GM23338 (cell line): ENCODE data around the gene SLC35B1.

Source experiments
- CREB1 ChIP-seq: fragments of 250-450 bp; sonication (Bioruptor Pico); IDR thresholded peaks from 2 replicates; pipeline ENCODE4 v1.5.0; 2020; ENCODE audit warnings: low read depth, mild to moderate bottlenecking, moderate library complexity
- CTCF ChIP-seq, 2 experiments: fragments of 200-600 bp in 1 of 2; sonication (generic) in 1 of 2; conservative IDR thresholded peaks; 2 replicates each; pipeline versions ENCODE4 v1.5.1 to v1.6.1; 2016 to 2017; ENCODE audit warnings: antibody characterized with exemption in 2 of 2, low read depth in 2 of 2, mild to moderate bottlenecking in 2 of 2, moderate library complexity in 1 of 2
- EZH2 ChIP-seq: fragments of 200-600 bp; sonication (generic); IDR thresholded peaks from one replicate; pipeline ENCODE4 v1.8.0; 2017; ENCODE audit warnings: antibody characterized with exemption, mild to moderate bottlenecking, low read depth; ENCODE audit not compliant: unreplicated experiment
- EZH2phosphoT487 ChIP-seq: fragments of 200-600 bp; sonication (generic); IDR thresholded peaks from one replicate; pipeline ENCODE4 v1.8.1; 2018; ENCODE audit warnings: antibody characterized with exemption; ENCODE audit not compliant: unreplicated experiment
- JUNB ChIP-seq: IDR thresholded peaks from one replicate; pipeline ENCODE4 v1.6.1; 2016; ENCODE audit warnings: antibody characterized with exemption; ENCODE audit not compliant: unreplicated experiment
- POLR2AphosphoS5 ChIP-seq: IDR thresholded peaks from 2 replicates; pipeline ENCODE4 v1.6.1; 2016; ENCODE audit warnings: antibody characterized with exemption, low read depth
- ZNF114 ChIP-seq: fragments of 250-450 bp; sonication (Bioruptor Pico); IDR thresholded peaks from 2 replicates; pipeline ENCODE4 v1.5.0; 2020; ENCODE audit warnings: mild to moderate bottlenecking, moderate library complexity
- ZNF331 ChIP-seq: fragments of 250-450 bp; sonication (Bioruptor Pico); IDR thresholded peaks from 2 replicates; pipeline ENCODE4 v1.5.0; 2020; ENCODE audit warnings: low read depth, mild to moderate bottlenecking, moderate library complexity
- TF ChIP-seq, protein P1 (sequence below): IDR thresholded peaks from one replicate; pipeline ENCODE4 v1.6.1; 2018; ENCODE audit warnings: antibody characterized with exemption; ENCODE audit not compliant: unreplicated experiment
- TF ChIP-seq, protein P2 (sequence below): IDR thresholded peaks from 2 replicates; pipeline ENCODE4 v1.6.1; 2016; ENCODE audit warnings: antibody characterized with exemption

- no peak for TF ChIP-seq CTCF (conservative IDR thresholded peaks at IDR 0.05; ENCODE audit: low read depth in 2 of 2)
- TF ChIP-seq, protein P1, sequence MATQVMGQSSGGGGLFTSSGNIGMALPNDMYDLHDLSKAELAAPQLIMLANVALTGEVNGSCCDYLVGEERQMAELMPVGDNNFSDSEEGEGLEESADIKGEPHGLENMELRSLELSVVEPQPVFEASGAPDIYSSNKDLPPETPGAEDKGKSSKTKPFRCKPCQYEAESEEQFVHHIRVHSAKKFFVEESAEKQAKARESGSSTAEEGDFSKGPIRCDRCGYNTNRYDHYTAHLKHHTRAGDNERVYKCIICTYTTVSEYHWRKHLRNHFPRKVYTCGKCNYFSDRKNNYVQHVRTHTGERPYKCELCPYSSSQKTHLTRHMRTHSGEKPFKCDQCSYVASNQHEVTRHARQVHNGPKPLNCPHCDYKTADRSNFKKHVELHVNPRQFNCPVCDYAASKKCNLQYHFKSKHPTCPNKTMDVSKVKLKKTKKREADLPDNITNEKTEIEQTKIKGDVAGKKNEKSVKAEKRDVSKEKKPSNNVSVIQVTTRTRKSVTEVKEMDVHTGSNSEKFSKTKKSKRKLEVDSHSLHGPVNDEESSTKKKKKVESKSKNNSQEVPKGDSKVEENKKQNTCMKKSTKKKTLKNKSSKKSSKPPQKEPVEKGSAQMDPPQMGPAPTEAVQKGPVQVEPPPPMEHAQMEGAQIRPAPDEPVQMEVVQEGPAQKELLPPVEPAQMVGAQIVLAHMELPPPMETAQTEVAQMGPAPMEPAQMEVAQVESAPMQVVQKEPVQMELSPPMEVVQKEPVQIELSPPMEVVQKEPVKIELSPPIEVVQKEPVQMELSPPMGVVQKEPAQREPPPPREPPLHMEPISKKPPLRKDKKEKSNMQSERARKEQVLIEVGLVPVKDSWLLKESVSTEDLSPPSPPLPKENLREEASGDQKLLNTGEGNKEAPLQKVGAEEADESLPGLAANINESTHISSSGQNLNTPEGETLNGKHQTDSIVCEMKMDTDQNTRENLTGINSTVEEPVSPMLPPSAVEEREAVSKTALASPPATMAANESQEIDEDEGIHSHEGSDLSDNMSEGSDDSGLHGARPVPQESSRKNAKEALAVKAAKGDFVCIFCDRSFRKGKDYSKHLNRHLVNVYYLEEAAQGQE, result no peak
- TF ChIP-seq EZH2phosphoT487, result no peak
- TF ChIP-seq EZH2, result no peak
- no peak for TF ChIP-seq JUNB
- no peak for TF ChIP-seq POLR2AphosphoS5
- TF ChIP-seq, protein P2, sequence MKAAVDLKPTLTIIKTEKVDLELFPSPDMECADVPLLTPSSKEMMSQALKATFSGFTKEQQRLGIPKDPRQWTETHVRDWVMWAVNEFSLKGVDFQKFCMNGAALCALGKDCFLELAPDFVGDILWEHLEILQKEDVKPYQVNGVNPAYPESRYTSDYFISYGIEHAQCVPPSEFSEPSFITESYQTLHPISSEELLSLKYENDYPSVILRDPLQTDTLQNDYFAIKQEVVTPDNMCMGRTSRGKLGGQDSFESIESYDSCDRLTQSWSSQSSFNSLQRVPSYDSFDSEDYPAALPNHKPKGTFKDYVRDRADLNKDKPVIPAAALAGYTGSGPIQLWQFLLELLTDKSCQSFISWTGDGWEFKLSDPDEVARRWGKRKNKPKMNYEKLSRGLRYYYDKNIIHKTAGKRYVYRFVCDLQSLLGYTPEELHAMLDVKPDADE, result no peak
- TF ChIP-seq ZNF331 (CRISPR knock-in tag), result no peak
- no peak for TF ChIP-seq CREB1 (CRISPR knock-in tag)
- no peak for TF ChIP-seq ZNF114
These were observed 46.2 kb upstream of the SLC35B1 start for GRCh38 chr17:49753959-49754391.
